Urothelium cell line (cell line): ENCODE data around the gene CCDC7.
A peak's percentile ranks its signal among the peaks of the same experiment; 100 is the strongest.
"Not testable (repeated sequence)": the region's sequence is repeated elsewhere in the genome, so short reads cannot be mapped to it uniquely, and the experiment has no call there.

ENCODE experiments used
- DNase-seq: peaks from one replicate; pipeline ENCODE4 v3.0.0; 2011; ENCODE audit warnings: low spot score, mixed read lengths
- FAIRE-seq: peaks from 2 replicates; lab custom pipeline; 2011; peaks lifted over from hg19 to GRCh38; lab: Jason Lieb, UNC

CCDC7 gene

GRCh38 chr10:32540691-32541470 lies 94.9 kb downstream of the CCDC7 start:
- DNase-seq (no peak), FAIRE-seq (no peak)

- DNase-seq, result no peak
- FAIRE-seq, result no peak
Measured at GRCh38 chr10:32548208-32548607, 102.3 kb downstream of the CCDC7 start.

GRCh38 chr10:32556783-32557395 lies 110.9 kb downstream of the CCDC7 start:
- no peak for FAIRE-seq
- DNase-seq, result no peak

GRCh38 chr10:32562695-32563094 lies 116.8 kb downstream of the CCDC7 start:
- FAIRE-seq, DNase-seq: not testable (repeated sequence)

GRCh38 chr10:32577448-32577847 lies 131.5 kb downstream of the CCDC7 start:
- FAIRE-seq (no peak), DNase-seq (no peak)

GRCh38 chr10:32582946-32583345 lies 137.0 kb downstream of the CCDC7 start:
- no peak for DNase-seq
- FAIRE-seq, result no peak

GRCh38 chr10:32598022-32598421 lies 152.1 kb downstream of the CCDC7 start:
- not testable (repeated sequence) for DNase-seq, FAIRE-seq

- DNase-seq, result no peak
- FAIRE-seq, result no peak
Measured at GRCh38 chr10:32600317-32600716, 154.4 kb downstream of the CCDC7 start.

- not testable (repeated sequence) for FAIRE-seq, DNase-seq
Measured at GRCh38 chr10:32601562-32601961, 155.6 kb downstream of the CCDC7 start.

- FAIRE-seq, result no peak
- no peak for DNase-seq
Measured at GRCh38 chr10:32605787-32606186, 159.8 kb downstream of the CCDC7 start.

GRCh38 chr10:32610543-32610942 lies 164.6 kb downstream of the CCDC7 start:
- not testable (repeated sequence) for DNase-seq, FAIRE-seq

- no peak for FAIRE-seq
- DNase-seq, result no peak
Measured at GRCh38 chr10:32616438-32616837, 170.5 kb downstream of the CCDC7 start.

GRCh38 chr10:32618482-32618881 lies 172.5 kb downstream of the CCDC7 start:
- DNase-seq (no peak), FAIRE-seq (no peak)

GRCh38 chr10:32621969-32622368 lies 176.0 kb downstream of the CCDC7 start:
- FAIRE-seq (no peak), DNase-seq (no peak)

GRCh38 chr10:32622409-32622808 lies 176.5 kb downstream of the CCDC7 start:
- FAIRE-seq (no peak), DNase-seq (no peak)

- no peak for FAIRE-seq
Measured at GRCh38 chr10:32627183-32627582, 181.2 kb downstream of the CCDC7 start.

GRCh38 chr10:32629910-32630309 lies 184.0 kb downstream of the CCDC7 start:
- no peak for DNase-seq
- FAIRE-seq, result no peak

More at GRCh38 chr10:32627183-32627582, 181.2 kb downstream of the CCDC7 start:
- DNase-seq, result no peak

GRCh38 chr10:32646535-32646934 lies 200.6 kb downstream of the CCDC7 start:
- DNase-seq, result no peak
- FAIRE-seq, result peak; percentile 32

GRCh38 chr10:32650246-32650655 lies 204.3 kb downstream of the CCDC7 start:
- FAIRE-seq (no peak), DNase-seq (peak; percentile 11)

- not testable (repeated sequence) for FAIRE-seq, DNase-seq
Measured at GRCh38 chr10:32657430-32657829, 211.5 kb downstream of the CCDC7 start.

- DNase-seq, result no peak
- FAIRE-seq, result no peak
Measured at GRCh38 chr10:32661346-32661745, 215.4 kb downstream of the CCDC7 start.
